HL-60/S4 (cell line): ENCODE results near the gene USP33.
"Not testable (repeated sequence)": the region's sequence is repeated elsewhere in the genome, so short reads cannot be mapped to it uniquely, and the experiment has no call there.

Source experiments
- in situ Hi-C: fragments of 300-500 bp; cut with MboI; formaldehyde crosslinking; loops from 2 replicates; pipeline ENCODE4 v1.14.3; 2022; ENCODE audit warnings: low sequenced_read_pairs

The USP33 gene

DNA sequence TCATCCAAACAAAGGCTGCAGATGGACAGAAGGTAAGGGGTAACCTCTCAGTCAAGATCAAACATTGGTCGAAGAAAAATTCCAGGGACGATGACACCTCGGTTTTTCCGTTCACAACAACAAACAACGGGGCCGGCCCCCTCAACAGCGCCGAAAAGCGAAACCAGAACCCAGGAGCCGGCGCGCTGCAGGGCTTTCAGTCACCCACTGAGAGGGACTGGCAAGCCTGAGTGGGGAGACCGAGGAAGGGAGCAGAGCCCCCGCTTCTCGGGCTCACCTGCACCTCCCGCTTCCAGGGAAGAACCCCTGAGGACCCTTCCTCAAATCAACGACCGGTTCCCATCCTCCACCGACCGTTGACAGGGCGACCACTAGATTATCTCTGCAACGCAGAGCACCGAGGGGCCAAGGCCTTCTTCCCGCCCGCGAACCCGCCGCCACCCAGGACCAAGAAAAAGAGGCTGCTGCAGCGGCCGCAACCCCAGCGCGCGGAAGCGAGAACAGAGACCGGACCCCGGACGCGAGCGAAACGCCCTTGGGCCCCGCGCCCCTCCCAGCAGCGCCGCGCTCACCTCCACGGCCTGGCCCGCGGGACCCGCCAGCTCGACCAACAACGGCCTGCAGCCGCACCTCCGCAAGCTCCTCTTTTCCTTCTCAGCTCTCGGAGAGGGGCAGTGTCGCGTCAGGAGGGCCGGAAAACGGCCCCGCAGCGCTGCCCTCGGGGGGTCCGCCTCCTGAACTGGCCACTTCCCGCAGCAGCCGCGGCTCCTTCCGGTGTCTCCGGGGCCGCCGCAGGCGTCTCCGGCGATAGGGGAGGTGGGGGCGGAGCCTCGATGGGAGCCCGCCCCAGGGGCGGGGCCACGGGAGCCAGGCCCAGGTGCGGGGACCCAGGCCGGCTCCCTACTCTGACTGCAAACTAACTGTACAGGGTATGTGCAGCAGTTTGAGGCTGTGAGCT lies at the start of gene USP33:
TSS of gene USP33 (minus strand) at position 782 of the 958 bp plus-strand sequence. CDS start 18,155 bp downstream, outside the sequence.
- in situ Hi-C loops, result no loop called here

DNA sequence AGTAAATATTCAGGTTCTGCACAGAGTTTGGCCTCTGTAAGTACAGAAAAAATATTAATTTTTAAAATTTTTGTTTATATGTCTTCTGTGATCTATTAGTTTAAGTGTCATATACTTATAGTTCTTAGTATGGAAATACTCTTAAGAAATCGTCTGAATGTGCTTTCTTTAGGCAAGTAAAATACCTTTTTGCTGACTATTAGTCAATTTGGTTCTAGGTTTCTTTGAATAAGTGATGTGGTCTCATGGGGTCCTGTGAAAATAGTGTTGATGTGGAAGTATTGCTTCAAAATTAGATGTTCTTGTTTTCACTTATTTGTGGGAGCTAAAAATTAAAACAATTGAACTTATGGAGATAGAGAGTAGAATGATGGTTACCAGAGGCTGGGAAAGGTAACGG lies 43.7 kb upstream of the USP33 start:
- in situ Hi-C loops, result no loop called here

DNA sequence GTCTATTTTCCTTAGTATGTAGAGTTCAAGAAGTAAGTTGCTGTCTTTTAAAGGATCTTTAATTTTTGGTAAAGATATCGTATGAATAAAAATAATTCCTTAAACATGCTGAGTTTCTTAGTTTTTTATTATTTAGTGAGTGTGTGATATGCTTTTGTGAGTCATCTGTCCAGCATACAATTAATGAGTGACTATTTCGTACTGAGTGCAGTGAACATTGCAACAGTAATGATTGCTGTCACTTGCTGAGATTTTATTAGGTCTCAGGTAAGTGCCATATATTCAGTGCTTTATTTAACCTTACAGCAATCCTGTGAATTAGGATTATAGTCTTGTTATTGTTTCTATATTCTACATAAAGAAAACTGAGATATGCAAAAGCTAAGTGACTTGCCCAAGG lies 42.4 kb upstream of the USP33 start:
- in situ Hi-C loops, result no loop called here

DNA sequence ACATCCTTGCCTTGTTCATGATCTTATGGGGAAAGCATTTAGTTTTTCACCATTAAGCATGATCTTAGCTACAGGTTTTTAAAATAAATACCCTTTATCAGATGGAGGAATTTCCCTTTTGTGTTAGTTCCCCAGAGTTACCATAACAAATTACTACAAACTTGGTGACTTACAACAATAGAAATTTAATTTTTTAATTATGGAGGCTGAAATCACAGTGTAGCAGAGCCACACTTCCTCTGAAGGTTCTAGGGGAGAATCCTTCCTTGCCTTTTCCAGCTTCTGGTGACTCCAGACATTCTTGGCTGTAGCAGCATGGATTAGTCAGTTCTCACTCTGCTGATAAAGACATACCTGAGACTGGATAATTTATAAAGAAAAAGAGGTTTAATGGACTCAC lies 38.3 kb upstream of the USP33 start:
- in situ Hi-C loops, result no loop called here

DNA sequence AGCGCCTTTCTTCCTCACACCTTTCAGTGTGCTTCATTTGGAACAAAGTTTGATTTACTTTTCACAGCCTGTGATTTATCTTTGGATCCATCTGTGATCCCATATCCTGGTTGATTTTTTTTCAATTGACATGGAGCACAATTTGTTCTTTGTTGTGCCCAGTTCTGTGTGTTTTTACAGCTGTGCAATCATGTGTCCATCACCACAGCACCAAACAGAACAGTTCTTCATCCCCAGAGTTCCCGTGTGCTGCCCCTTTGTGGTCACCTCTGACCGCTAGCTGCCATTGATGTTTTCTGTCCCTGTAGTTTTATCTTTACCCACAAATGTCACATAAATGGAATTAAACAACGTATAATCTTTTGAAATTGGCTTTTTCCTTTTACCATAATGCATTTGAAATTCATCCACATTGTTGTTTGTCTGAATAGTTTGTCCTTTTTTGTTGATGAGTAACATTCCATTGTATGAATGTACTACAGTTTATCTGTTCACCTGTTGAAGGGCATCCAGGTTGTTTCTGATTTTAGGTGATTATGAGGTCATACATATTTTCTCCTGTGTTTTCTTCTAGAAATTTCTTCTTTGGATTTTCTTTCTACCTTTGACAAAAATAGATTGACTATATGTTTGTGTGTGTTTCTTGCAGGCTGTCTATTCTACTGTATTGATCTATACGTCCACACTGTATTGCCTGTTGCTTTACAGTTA lies 37.2 kb upstream of the USP33 start:
- in situ Hi-C loops, result no loop called here

DNA sequence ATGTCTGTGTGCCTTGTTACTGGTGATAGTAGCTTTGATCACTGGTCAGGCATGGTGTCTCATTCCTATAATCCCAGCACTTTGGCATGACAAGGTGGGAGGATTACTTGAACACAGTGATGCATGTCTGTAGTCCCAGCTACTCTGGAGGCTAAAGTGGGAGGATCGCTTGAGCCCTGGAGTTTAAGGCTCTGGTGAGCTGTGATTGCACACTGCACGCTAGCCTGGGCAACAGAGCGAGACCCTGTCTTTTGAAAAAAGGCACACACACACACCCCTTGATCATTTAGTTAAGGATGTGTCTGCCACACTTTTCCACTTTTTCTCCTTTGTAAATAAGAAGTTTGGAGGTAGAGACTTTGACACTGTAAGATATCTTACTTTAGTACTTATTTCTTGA lies 34.9 kb upstream of the USP33 start:
- in situ Hi-C loops, result no loop called here

DNA sequence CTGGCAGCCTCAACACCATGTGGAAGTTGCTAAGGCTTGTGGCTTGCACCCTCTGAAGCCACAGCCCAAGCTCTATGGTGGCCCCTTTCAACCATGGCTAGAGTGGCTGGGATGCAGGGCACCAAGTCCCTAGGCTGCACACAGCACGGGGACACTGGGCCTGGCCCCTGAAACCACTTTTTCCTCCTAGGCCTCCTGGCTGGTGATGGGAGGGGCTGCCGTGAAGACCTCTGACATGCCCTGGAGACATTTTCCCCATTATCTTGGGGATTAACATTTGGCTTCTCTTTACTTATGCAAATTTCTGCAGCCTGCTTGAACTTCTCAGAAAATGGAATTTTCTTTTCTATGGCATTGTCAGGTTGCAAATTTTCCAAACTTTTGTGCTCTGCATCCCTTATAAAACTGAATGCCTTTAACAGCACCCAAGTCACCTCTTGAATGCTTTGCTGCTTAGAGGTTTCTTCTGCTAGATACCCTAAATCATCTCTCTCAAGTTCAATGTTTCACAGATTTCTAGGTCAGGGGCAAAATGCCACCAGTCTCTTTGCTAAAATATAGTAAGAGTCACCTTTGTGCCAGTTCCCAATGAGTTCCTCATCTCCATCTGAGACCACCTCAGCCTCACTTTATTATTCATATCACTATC lies 26.6 kb upstream of the USP33 start:
- in situ Hi-C loops, result not testable (repeated sequence)

DNA sequence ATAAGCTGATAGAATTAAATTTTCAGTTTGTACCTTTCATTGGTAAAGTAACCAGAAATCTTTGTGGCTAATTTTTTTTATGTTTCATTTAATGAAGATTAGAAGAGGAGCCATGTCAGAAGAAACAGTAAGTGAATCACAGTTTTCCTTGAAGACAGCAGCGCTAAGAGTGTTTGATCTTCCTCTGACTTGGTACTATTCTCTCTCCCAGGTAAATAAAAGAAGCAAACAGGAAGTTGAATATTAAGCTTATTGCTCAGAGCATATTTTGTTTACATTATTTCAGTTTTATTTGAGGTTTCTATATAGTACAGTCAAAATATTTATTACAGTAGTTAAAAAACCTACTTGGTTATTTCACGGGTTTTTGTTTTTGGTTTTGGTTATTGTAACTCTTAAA lies 23.5 kb upstream of the USP33 start:
- in situ Hi-C loops, result no loop called here

DNA sequence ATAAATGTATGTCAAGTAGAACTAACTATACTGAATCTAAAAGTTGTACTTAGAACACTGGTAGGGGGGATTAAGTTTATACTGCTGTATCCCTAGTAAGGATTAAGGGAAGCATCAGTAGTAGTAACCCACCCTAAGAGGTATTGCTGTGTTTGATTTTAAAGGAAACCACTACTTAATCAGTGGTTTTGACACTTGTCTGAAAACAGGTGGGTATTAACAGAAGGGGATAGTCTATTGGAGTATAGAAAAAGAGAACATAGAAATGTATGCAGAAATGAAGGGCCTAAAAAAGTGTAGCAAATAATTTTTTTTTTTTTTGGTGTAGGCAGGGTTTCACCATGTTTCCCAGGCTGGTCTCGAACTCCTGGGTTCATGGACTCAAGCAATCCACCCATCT lies 22.0 kb upstream of the USP33 start:
- in situ Hi-C loops, result no loop called here

DNA sequence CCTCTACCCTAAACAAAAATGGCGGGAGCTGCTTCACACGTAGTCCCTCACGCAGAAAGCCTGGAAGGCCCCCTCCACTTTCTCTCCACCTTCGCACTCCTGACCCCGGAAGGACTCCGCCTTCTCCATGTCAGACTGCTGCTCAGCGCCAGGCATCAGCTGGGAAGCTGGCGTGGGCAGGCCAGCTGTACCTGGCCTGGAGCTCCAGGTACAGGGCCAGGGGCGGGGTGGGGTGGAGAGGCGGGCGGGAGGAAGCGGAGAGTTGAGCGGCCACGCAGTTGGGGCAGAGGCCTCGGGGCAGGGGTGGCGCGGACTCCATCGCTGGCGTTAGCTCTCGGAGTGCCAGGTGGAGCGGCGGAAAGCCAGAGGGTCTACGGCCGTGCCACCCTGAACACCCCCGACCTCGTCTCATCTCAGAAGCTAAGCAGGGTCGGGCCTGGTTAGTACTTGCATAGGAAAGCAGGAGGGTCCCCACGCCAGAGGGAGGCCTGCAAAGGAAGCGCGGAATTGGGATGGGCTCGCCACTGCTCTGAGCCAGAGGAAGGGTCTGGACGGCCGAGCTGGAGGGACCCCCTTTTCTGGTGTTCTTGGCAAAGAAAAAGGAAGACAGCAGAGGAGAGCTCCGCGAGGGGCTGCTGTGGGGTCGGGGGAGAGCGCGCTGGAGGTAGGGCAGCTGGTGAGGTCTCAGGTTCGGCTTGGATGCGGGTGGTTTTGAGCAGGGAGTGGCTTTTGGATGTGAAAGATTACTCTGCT lies 20.1 kb upstream of the USP33 start, which contains the start of gene MIGA1:
TSS of gene MIGA1 (plus strand) at position 121 of the 753 bp plus-strand sequence. CDS start 3,604 bp downstream, outside the sequence.
- in situ Hi-C loops, result no loop called here

DNA sequence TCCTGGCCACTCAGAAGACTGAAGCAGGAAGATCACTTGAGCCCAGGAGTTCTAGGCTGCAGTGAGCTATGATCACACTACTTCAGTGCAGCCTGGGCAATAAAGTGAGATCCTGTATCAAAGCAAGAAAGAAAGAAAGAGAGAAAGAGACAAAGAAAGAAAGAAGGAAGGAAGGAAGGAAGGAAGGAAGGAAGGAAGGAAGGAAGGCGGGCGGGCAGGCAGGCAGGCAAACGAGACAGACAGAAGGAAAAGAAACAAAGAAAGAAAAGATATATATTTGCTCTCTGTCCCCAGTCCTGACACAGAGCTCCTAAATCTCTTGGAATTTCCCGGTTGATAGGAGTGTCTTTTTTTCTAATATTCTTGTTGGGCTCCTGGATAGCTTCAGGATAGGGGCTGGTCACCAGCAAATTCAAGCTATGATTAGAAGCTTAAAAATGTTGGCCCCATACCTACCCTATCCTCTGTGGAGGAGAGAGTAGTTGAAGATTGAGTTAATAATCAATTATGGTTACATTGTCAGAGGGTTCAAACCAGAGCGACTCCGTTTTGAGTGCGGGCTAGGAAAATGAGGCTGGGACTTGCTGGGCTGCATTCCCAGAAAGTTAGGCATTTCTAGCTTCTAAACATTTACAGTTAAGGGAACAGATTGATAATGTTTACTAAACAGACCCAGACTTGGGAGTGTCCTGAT lies 16.5 kb upstream of the USP33 start:
- in situ Hi-C loops, result no loop called here

DNA sequence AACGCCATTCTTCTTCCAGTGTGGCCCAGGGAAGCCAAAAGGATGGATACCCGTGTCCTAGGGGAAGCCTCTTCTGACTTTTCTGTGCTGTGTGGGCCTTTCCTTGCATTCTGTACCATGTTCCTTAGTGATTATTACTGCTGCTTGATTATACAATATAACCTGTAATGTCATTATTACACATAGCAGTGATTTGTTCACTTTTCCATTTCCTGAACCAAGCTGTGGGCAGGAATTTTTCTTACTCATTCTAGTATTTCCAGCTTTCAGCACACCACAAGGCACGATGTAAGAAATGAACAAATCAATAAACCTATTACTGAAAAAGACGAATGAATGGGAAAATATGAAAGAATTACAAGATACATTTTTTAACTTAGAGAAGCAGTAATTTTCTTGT lies 8.4 kb upstream of the USP33 start:
- in situ Hi-C loops, result no loop called here

DNA sequence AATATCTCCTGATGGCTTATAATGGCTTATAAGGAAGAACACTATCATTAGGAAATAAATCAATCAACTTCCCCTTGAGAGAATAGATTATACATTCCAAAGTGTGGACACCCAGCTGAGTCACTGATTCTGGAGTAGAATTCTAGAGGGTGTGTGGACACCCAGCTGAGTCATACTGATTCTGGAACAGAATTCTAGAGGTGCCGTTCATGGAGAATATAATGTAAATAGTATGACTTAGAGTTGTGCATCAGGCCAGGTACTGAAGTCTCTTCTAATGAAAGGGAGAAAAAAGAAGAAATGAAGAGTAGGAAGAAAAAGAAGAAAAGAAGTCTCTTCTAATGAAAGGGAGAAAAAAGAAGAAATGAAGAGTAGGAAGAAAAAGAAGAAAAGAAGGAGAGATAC lies 2.4 kb upstream of the USP33 start:
- in situ Hi-C loops, result no loop called here

DNA sequence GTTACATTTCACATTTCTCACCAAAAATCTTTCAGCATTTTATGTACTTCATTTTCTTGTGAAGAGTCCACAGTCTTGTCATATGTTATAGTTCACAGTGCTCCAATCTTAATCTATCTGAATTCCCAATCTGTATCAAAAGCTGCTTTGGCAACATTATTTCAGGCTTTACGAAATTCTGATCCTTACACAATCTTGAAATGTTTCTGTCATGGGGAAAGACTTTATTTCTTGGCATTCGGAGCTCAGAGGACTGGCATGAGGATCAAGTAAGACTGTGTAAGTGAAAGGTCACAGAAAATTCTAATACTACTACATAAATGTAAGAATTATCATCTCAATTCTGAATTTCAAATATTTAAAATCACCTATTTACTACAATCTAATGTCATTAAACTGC lies 2.0 kb downstream of the USP33 start:
- in situ Hi-C loops, result no loop called here

DNA sequence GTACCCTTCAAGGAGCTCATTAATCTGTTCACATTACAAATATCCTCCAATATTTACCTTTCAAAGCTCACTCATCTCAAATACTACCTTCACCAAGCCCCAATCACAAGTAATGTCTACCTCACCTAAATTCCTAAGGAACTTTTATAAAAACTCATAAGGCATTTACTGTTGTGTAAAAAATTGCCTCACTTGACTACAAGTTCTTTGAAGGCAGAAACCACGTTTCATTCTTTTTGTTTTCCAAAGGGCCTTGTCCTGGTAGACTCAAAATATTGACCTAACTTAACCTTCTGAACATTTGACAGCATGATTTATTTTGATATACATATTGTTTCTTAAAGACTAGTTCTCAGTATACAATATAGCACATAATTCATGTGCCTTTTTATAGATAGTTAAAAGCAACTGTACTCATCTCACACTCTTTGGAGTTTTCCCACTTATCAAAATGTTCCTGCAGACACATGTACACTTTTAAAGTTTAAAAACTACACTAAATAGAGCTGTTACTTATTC lies 2.5 kb downstream of the USP33 start:
- in situ Hi-C loops, result no loop called here

DNA sequence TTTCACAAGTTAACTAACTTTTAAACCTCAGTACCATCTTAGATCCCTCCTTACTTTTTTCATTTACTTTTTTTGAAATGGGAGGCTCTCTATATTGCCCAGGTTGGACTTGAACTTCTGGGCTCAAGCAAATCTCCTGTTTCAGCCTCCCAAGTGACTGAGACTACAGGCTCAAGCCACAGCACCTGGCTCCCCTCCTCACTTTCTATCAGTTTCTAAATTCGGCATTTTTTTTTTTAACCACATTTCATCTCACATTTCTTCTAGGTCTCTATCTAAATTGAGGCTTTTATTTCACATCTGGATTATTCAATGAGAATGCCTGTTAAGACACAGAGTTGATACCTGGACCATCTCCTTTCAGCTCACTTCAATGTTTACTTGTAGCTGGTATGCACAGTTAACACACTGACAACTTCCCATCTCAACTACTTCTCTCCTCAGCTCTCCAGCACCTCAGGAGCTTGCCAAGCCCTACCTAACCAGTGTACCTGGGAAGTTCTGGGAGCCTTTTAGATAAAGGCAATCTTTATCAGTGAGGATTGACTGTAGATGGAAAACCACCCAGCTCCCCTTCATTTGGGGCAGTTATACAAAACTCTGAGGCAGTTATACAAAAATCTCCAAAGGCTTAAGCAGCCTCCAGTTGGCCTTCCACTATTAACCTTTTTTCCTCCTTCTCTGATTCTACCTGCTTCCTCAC lies 3.4 kb downstream of the USP33 start:
- in situ Hi-C loops, result no loop called here

DNA sequence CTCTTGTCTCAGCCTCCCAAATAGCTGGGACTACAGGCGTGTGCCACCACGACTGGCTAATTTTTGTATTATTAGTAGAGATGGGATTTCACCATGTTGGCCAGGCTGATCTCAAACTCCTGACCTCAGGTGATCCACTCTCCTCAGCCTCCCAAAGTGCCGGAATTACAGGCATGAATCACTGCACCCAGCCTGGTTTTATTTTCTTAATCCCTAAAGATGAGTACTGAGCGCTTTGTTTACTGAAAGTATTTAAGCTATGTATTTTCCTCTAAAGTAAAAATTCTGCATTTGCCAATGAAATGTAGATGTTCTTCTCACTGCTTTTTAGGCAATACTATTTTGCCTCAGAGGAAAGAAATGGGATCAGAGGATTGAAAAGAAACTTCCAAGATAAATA lies 10.2 kb downstream of the USP33 start:
- in situ Hi-C loops, result not testable (repeated sequence)

DNA sequence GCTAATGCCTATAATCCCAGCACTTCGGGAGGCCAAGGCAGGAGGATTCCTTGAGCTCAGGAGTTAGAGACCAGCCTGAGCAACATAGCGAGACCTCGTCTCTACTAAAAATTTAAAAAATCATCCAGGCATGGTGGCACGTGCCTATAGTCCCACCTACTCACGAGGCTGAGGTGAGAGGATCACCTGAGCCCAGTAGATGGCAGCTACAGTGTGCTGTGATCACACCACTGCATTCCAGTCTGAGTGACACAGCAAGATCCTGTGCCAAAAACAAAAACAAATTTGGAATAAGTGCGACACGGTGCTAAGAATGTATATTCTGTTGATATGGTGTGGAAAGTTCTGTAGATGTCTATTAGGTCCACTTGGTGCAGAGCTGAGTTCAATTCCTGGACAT lies 15.1 kb downstream of the USP33 start:
- in situ Hi-C loops, result no loop called here

DNA sequence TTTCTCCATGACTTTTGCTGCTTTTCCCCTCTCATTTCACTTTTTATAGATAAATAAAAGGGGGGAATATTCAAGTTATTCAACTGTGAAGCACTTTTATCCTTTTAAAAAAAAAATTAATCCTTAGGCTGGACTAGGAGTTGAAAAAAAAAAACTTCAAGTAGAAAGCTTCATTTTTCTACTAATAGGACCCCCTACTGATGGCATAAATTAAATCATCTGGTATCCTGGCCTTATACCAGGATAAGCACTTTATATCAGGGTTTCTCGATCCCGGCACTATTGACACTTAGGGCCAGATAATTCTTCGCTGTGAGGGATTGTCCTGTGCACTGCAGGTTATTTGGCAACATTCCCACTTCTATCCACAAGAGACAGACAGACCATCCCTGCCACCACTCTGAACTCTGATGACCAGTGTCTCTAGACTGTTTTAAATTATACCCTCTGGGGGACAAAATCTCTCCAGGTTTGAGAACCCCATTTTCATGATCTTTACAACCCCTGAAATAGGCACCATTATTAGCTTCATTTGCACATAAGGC lies 17.6 kb downstream of the USP33 start:
- in situ Hi-C loops, result no loop called here
